ENCODE results near the gene ACVR1C. TPM values are rescaled to one million over a fixed set of nuclear protein-coding genes. Genes with fewer than 3 reads are reported as not detected.

The ACVR1C gene
- total RNA-seq, 1 experiment from 2014 or later, result 1.2 TPM

- Histone ChIP-seq H3K4me1 (ENCODE audit: control insufficient read depth in 1 of 2, insufficient read depth in 2 of 2, low read length in 2 of 2) (peaks cover 0 to 5% of the 10 kb centered on the region in 2 experiments; a peak in 1 of 4 replicates), H3K27me3 (ENCODE audit: insufficient read depth, low read length) (no peaks in the 10 kb centered on the region), H3K9me3 (ENCODE audit: control insufficient read depth in 1 of 2, insufficient read depth in 1 of 2, low read depth in 1 of 2, low read length in 2 of 2) (no peaks in the 10 kb centered on the region), H3K79me2 (ENCODE audit: insufficient read depth, low read length) (no peaks in the 10 kb centered on the region), H3K27ac (ENCODE audit: low read depth, low read length) (no peak overlapping the region), H3K9me2 (ENCODE audit: insufficient read depth) (no peaks in the 10 kb centered on the region), H3K4me2 (ENCODE audit: low read length) (no peak overlapping the region), H3K36me3 (ENCODE audit: control insufficient read depth in 1 of 2, insufficient read depth in 2 of 2, low read length in 2 of 2) (no peaks in the 10 kb centered on the region), H3K4me3 (replicated peaks in 1 of 2; ENCODE audit: low read depth in 1 of 2, low read length in 2 of 2) (no peak overlapping the region), H3K9ac (ENCODE audit: low read length) (no peak overlapping the region), H4K20me1 (ENCODE audit: insufficient read depth) (no peaks in the 10 kb centered on the region), H2AFZ (ENCODE audit: low read depth, low read length, poor library complexity, severe bottlenecking) (peak overlapping the region; percentile 1)
- DNase-seq (ENCODE audit: low read depth, low spot score) (peak; percentile 49), ATAC-seq (peak; percentile 93)
- ChIA-PET POLR2A (no interaction called here), RAD21 (ENCODE audit: low non-redundant PET in 1 of 2, low total read pairs in 2 of 2, uncharacterized antibody in 2 of 2, unreplicated experiment in 2 of 2) (interaction anchor here in 1 of 2 experiments (0.9 to 1.5 kb wide), 2 partner anchors 137 to 165 kb away, joined by 4 read pairs; no protein-coding TSS in a partner anchor), CTCF (interaction anchor here (0.7 to 1.3 kb wide), 11 partner anchors 10 to 532 kb away, joined by 3 to 6 read pairs (median 3); no protein-coding TSS in a partner anchor)
- BruUV-seq (replicated peaks), result no TSS peak
- intact Hi-C loops (cut with micrococcal nuclease), result loop anchor here (5.0 kb wide), 3 partner anchors 190 to 1260 kb away; no protein-coding TSS in a partner anchor
- TF ChIP-seq RAD21 (IDR thresholded peaks at IDR 0.05; ENCODE audit: low read depth), result peak; percentile 85
- TF ChIP-seq CTCF (IDR thresholded peaks at IDR 0.05 in 2 of 3, conservative IDR thresholded peaks at IDR 0.05 in 1 of 3; ENCODE audit: borderline replicate concordance in 1 of 3, insufficient read depth in 1 of 3, low read depth in 2 of 3, low read length in 2 of 3), result peak; percentile 69 to 89 (median 69); a peak in 5 of 6 replicates
- TF ChIP-seq POLR2A (IDR thresholded peaks at IDR 0.05; ENCODE audit: borderline replicate concordance, extremely low read depth, insufficient read depth, insufficient read length), result no peak
Measured at GRCh38 chr2:157492189-157492773, 136.4 kb downstream of the ACVR1C start.

GRCh38 chr2:157489983-157490382, 138.7 kb downstream of the ACVR1C start:
- no peak for DNase-seq (ENCODE audit: low read depth, low spot score)
- Histone ChIP-seq H3K9ac (ENCODE audit: low read length) (no peak overlapping the region), H3K27me3 (ENCODE audit: insufficient read depth, low read length) (no peaks in the 10 kb centered on the region), H3K4me2 (ENCODE audit: low read length) (no peak overlapping the region), H3K4me3 (replicated peaks in 1 of 2; ENCODE audit: low read depth in 1 of 2, low read length in 2 of 2) (no peak overlapping the region), H3K27ac (ENCODE audit: low read depth, low read length) (no peak overlapping the region), H3K9me2 (ENCODE audit: insufficient read depth) (no peaks in the 10 kb centered on the region), H3K36me3 (ENCODE audit: control insufficient read depth in 1 of 2, insufficient read depth in 2 of 2, low read length in 2 of 2) (no peaks in the 10 kb centered on the region), H3K9me3 (ENCODE audit: control insufficient read depth in 1 of 2, insufficient read depth in 1 of 2, low read depth in 1 of 2, low read length in 2 of 2) (no peaks in the 10 kb centered on the region), H4K20me1 (ENCODE audit: insufficient read depth) (no peaks in the 10 kb centered on the region), H3K79me2 (ENCODE audit: insufficient read depth, low read length) (no peaks in the 10 kb centered on the region), H3K4me1 (ENCODE audit: control insufficient read depth in 1 of 2, insufficient read depth in 2 of 2, low read length in 2 of 2) (peaks cover 0 to 5% of the 10 kb centered on the region in 2 experiments; a peak in 1 of 4 replicates), H2AFZ (ENCODE audit: low read depth, low read length, poor library complexity, severe bottlenecking) (no peak overlapping the region)
- no TSS peak for BruUV-seq (replicated peaks)
- ChIA-PET RAD21 (ENCODE audit: low non-redundant PET in 1 of 2, low total read pairs in 2 of 2, uncharacterized antibody in 2 of 2, unreplicated experiment in 2 of 2) (no interaction called here), POLR2A (interaction anchor here (0.5 kb wide), 1 partner anchor 341 kb away, joined by 3 read pairs; no protein-coding TSS in a partner anchor), CTCF (interaction anchor here (0.8 kb wide), 1 partner anchor 521 kb away, joined by 3 read pairs; no protein-coding TSS in a partner anchor)
- intact Hi-C loops (cut with micrococcal nuclease), result loop anchor here (5.0 kb wide), 3 partner anchors 188 to 1262 kb away; no protein-coding TSS in a partner anchor
- no peak for TF ChIP-seq CBX3 (IDR thresholded peaks at IDR 0.05; ENCODE audit: low read depth)
- TF ChIP-seq ELF1 (IDR thresholded peaks at IDR 0.05; ENCODE audit: borderline replicate concordance, low read depth), result no peak
- no peak for TF ChIP-seq YY1 (IDR thresholded peaks at IDR 0.05; ENCODE audit: extremely low read depth, insufficient replicate concordance, low read depth, low read length)
- TF ChIP-seq ZNF274 (IDR thresholded peaks at IDR 0.05; ENCODE audit: low read depth, low read length), result no peak
- TF ChIP-seq TCF7L2 (IDR thresholded peaks at IDR 0.05; ENCODE audit: borderline replicate concordance, extremely low read depth, insufficient read depth, insufficient read length), result no peak
- ATAC-seq, result no peak
